ENCODE measurements around the gene NBEA. TPM values are rescaled to one million over a fixed set of nuclear protein-coding genes. Genes with fewer than 3 reads are reported as not detected.
"Not testable (repeated sequence)": the region's sequence is repeated elsewhere in the genome, so short reads cannot be mapped to it uniquely, and the experiment has no call there.

NBEA gene
- total and polyA plus RNA-seq, 11 donors: 5.0 to 39.2 (median 23.2) TPM

GRCh38 chr13:34951528-34951927 lies 9.5 kb downstream of the NBEA start:
- H3K4me1 ChIP-seq: peaks cover 0 to 21% (median 0%) of the 10 kb centered on the region in 12 donors
- no peaks in the 10 kb centered on the region for H3K27me3 ChIP-seq
- H3K36me3 ChIP-seq: no peaks in the 10 kb centered on the region
- TF ChIP-seq, protein P1, sequence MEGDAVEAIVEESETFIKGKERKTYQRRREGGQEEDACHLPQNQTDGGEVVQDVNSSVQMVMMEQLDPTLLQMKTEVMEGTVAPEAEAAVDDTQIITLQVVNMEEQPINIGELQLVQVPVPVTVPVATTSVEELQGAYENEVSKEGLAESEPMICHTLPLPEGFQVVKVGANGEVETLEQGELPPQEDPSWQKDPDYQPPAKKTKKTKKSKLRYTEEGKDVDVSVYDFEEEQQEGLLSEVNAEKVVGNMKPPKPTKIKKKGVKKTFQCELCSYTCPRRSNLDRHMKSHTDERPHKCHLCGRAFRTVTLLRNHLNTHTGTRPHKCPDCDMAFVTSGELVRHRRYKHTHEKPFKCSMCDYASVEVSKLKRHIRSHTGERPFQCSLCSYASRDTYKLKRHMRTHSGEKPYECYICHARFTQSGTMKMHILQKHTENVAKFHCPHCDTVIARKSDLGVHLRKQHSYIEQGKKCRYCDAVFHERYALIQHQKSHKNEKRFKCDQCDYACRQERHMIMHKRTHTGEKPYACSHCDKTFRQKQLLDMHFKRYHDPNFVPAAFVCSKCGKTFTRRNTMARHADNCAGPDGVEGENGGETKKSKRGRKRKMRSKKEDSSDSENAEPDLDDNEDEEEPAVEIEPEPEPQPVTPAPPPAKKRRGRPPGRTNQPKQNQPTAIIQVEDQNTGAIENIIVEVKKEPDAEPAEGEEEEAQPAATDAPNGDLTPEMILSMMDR (IDR thresholded peaks at IDR 0.05): no peak
- TF ChIP-seq POLR2A (IDR thresholded peaks at IDR 0.05): no peak
- no peak for DNase-seq
- H3K9me3 ChIP-seq: peaks cover 0 to 8% (median 0%) of the 10 kb centered on the region in 12 donors
- H3K4me3 ChIP-seq: no peak overlapping the region
- H3K27ac ChIP-seq: no peak overlapping the region
- no peak for ATAC-seq
- intact Hi-C loops (cut with DNase I): loop anchor here in 1 of 10 donors (10.0 kb wide), 1 partner anchor 203 kb away; no protein-coding TSS in a partner anchor

GRCh38 chr13:34959489-34959888 lies 17.4 kb downstream of the NBEA start:
- ATAC-seq (no peak), DNase-seq (no peak)
- no peaks in the 10 kb centered on the region for H3K9me3 ChIP-seq
- H3K4me3 ChIP-seq: no peak overlapping the region
- intact Hi-C loops (cut with DNase I): loop anchor here in 1 of 10 donors (10.0 kb wide), 1 partner anchor 195 kb away; no protein-coding TSS in a partner anchor
- no peak for TF ChIP-seq POLR2A (IDR thresholded peaks at IDR 0.05)
- TF ChIP-seq, protein P1 (IDR thresholded peaks at IDR 0.05): no peak
- WGBS, 4 donors: 93 to 100% (median 95%) methylated on average over 1 of the region's 1 CpG
- H3K36me3 ChIP-seq: no peaks in the 10 kb centered on the region
- no peak overlapping the region for H3K27ac ChIP-seq
- peaks cover 0 to 24% (median 6%) of the 10 kb centered on the region in 12 donors for H3K4me1 ChIP-seq
- no peaks in the 10 kb centered on the region for H3K27me3 ChIP-seq

GRCh38 chr13:34964558-34964957 lies 22.5 kb downstream of the NBEA start:
- DNase-seq: no peak
- no peak overlapping the region for H3K27ac ChIP-seq
- intact Hi-C loops (cut with DNase I): no loop called here
- H3K36me3 ChIP-seq: no peaks in the 10 kb centered on the region
- peaks cover 0 to 4% (median under 1%) of the 10 kb centered on the region in 12 donors for H3K9me3 ChIP-seq
- H3K4me3 ChIP-seq: no peak overlapping the region
- H3K27me3 ChIP-seq: no peaks in the 10 kb centered on the region
- peaks cover 0 to 20% (median 0%) of the 10 kb centered on the region in 12 donors for H3K4me1 ChIP-seq
- 89 to 98% (median 98%) methylated on average over 4 of the region's 4 CpGs for WGBS, 4 donors
- no peak for ATAC-seq
- no peak for TF ChIP-seq POLR2A (IDR thresholded peaks at IDR 0.05)
- TF ChIP-seq, protein P1 (IDR thresholded peaks at IDR 0.05): no peak

GRCh38 chr13:34967851-34968562 lies 25.9 kb downstream of the NBEA start:
- intact Hi-C loops (cut with DNase I): no loop called here
- whole genome bisulfite sequencing, 4 donors: 45 to 59% (median 48%) methylated on average over 3 of the region's 3 CpGs
- ATAC-seq: peak in 2 of 4 donors; percentile 10 to 38
- Histone ChIP-seq H3K4me1 (peaks cover 0 to 36% (median 0%) of the 10 kb centered on the region in 12 donors), H3K27ac (no peak overlapping the region), H3K36me3 (no peaks in the 10 kb centered on the region), H3K9me3 (peaks cover 0 to 22% (median 6%) of the 10 kb centered on the region in 12 donors), H3K27me3 (no peaks in the 10 kb centered on the region), H3K4me3 (no peak overlapping the region)
- TF ChIP-seq, protein P1 (IDR thresholded peaks at IDR 0.05): no peak
- no peak for TF ChIP-seq POLR2A (IDR thresholded peaks at IDR 0.05)
- no peak for DNase-seq

DNA sequence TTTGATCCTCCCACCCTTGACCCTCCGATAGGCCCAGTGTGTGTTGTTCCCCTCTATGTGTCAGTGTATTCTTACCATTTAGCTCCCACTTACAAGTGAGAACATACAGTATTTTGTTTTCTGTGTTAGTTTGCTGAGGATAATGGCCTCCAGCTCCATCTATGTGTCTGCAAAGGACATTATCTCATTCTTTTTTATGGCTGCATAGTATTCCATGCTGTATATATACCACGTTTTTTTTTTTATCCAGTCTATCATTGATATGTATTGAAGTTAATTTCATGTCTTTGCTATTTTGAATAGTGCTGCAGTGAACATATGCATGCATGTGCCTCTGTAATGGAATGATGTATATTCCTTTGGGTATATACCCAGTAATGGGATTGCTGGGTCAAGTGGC lies 27.5 kb downstream of the NBEA start:
- ATAC-seq; H3K4me3 ChIP-seq; H3K36me3 ChIP-seq; H3K27ac ChIP-seq; H3K27me3 ChIP-seq; DNase-seq; intact Hi-C loops (cut with DNase I): not testable (repeated sequence)
- WGBS, 4 donors: 94 to 98% (median 97%) methylated on average over 2 of the region's 2 CpGs
- peaks cover 0 to 36% (median 0%) of the 10 kb centered on the region in 12 donors for H3K4me1 ChIP-seq
- H3K9me3 ChIP-seq: peaks cover 0 to 22% (median 6%) of the 10 kb centered on the region in 12 donors

All from heart left ventricle (tissue), 16 donors.